ENCODE measurements around the gene ABHD11. TPM values are rescaled to one million over a fixed set of nuclear protein-coding genes. Genes with fewer than 3 reads are reported as not detected.

ABHD11 gene
- total and polyA plus RNA-seq, 4 donors: 22.2 to 52.9 (median 40.3) TPM

DNA sequence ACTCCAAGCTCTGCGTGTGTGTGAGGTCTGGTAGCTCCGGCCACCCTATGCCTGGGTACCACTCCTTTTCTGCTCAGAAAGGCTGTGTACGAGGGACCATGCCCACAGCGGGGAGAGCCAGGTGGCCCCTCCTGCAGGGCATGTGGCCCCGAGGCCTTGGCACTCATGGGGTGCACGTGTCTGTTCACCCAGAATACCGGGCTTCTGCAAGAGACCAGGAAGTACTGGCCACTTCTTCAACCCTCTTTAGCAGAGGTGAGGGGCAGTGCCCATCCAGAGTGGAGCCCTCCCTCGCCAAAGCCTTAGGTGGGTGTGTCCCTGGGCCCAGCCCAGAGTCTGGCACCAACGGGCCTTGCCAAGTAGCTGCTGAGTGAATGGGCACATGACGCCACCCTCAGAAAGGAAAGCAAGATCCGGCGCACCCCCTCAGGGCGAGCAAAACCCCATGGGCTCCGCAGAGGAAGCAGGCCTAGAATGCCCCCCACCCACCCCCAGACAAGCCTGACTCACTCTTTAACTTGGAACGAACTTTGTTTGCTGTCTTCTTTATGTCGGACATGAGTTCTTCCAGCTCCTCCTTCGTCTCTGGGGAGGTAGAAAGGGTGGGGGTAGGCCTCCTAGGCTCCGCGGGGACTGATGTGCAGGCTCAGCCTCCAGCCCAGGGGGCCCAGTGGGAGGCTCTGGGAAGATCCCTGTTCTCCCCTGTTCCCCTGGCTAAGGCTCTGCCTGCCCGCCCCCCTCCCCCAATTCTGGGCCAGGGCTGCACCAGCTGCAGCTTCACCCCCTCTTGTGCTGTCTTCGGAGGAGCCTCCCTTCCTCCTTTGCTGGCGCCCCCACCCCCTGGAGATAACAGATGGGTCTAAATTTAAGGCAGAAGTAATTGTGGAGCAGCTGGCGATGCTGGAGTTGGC lies 33.7 kb downstream of the ABHD11 start:
- Histone ChIP-seq H3K36me3 (ENCODE audit: control insufficient read depth in 4 of 4, insufficient read depth in 4 of 4, low read length in 4 of 4) (peaks cover 0 to 9% (median under 1%) of the 10 kb centered on the region in 4 donors), H3K4me3 (no peak overlapping the region), H3K9me3 (ENCODE audit: control insufficient read depth in 4 of 4, insufficient read depth in 3 of 4, low read length in 3 of 4) (no peaks in the 10 kb centered on the region), H3K27ac (ENCODE audit: low read depth in 1 of 2, low read length in 1 of 2) (no peak overlapping the region), H3K4me1 (ENCODE audit: control insufficient read depth in 5 of 5, insufficient read depth in 5 of 5, low read length in 5 of 5) (peaks cover 0 to 11% (median 0%) of the 10 kb centered on the region in 5 donors), H3K27me3 (ENCODE audit: control insufficient read depth in 3 of 3, insufficient read depth in 3 of 3, low read length in 2 of 3) (no peaks in the 10 kb centered on the region), H3K9ac (ENCODE audit: insufficient read depth in 1 of 2, low read length in 2 of 2) (no peak overlapping the region)
- ATAC-seq (ENCODE audit: insufficient read depth, low FRiP score) (peak; percentile 35), DNase-seq (no peak)
- 71 to 78% methylated on average over 21 to 23 of the region's 23 CpGs for WGBS, 2 donors
- TF ChIP-seq, protein P1, sequence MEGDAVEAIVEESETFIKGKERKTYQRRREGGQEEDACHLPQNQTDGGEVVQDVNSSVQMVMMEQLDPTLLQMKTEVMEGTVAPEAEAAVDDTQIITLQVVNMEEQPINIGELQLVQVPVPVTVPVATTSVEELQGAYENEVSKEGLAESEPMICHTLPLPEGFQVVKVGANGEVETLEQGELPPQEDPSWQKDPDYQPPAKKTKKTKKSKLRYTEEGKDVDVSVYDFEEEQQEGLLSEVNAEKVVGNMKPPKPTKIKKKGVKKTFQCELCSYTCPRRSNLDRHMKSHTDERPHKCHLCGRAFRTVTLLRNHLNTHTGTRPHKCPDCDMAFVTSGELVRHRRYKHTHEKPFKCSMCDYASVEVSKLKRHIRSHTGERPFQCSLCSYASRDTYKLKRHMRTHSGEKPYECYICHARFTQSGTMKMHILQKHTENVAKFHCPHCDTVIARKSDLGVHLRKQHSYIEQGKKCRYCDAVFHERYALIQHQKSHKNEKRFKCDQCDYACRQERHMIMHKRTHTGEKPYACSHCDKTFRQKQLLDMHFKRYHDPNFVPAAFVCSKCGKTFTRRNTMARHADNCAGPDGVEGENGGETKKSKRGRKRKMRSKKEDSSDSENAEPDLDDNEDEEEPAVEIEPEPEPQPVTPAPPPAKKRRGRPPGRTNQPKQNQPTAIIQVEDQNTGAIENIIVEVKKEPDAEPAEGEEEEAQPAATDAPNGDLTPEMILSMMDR (IDR thresholded peaks at IDR 0.05; ENCODE audit: control extremely low read depth, extremely low read depth): no peak

DNA sequence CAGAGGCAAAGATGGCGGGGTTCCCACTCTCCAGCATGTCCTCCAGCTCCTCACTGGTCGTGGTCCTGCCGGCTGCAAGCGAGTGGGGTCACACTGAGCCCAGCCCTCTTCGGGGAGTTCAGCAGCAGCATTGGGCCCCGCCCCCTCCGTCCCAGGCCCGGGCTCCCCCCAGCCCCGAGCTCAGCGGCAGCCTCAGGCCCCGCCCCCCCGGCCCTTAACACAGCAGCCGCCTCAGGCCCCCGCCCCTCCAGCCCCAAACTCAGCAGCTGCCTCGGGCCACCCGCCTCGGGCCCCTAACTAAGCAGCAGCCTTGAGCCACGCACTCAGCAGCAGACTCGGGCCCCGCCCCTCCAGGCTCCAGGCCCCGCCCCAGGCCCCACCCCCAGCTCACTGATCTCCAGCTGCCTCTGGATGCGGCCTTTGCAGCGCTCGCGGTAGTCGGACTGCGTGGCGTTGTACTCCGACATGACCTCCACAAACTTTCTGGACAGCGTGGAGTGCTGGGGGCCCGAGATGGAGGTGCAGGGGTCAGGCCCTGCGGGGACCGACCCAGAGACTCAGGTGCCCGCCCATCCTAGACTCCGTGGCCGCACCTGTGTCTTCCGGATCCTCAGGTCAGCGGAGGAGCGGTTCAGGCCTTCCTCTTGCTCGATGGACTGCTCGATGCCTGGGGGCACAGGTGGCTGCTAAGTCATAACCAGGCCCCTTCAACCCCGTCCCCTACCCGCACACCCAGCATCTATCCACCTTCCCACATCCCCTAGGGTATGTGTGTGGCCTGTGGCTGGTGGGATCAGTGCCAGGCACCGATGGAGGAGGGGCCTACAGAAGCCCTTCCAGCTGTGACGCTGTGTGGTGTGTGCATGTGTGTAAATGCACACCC lies 34.6 kb downstream of the ABHD11 start:
- Histone ChIP-seq H3K27ac (ENCODE audit: low read depth in 1 of 2, low read length in 1 of 2) (no peak overlapping the region), H3K4me3 (no peak overlapping the region)
- ATAC-seq (ENCODE audit: insufficient read depth, low FRiP score): no peak

DNA sequence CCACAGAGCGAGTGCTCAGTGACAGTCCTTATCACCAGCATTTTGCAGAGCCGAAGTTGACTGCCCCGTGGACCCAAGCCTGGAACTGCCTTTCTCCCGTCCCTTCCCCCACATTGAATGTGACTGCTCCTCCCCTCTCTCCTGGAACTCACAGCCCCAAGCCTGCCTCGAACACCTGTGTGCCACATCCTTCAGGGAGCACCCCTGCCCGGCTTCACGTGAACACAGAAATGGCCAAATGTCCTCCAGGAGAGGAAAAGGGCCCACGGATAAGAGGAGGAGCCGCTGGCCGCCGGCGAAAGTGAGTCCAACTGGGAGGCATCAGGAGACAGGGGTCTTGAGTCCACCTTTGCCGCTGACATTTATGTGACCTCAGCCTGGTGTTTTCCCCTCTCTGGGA lies 35.4 kb downstream of the ABHD11 start:
- TF ChIP-seq, protein P1 (IDR thresholded peaks at IDR 0.05; ENCODE audit: control extremely low read depth, extremely low read depth): no peak
- 60 to 76% methylated on average over 13 of the region's 13 CpGs for WGBS, 2 donors
- Histone ChIP-seq H3K4me3 (no peak overlapping the region), H3K36me3 (ENCODE audit: control insufficient read depth in 4 of 4, insufficient read depth in 4 of 4, low read length in 4 of 4) (peaks cover 0 to 20% (median 3%) of the 10 kb centered on the region in 4 donors), H3K4me1 (ENCODE audit: control insufficient read depth in 5 of 5, insufficient read depth in 5 of 5, low read length in 5 of 5) (peaks cover 0 to 11% (median 0%) of the 10 kb centered on the region in 5 donors), H3K27ac (ENCODE audit: low read depth in 1 of 2, low read length in 1 of 2) (no peak overlapping the region), H3K9me3 (ENCODE audit: control insufficient read depth in 4 of 4, insufficient read depth in 3 of 4, low read length in 3 of 4) (no peaks in the 10 kb centered on the region), H3K9ac (ENCODE audit: insufficient read depth in 1 of 2, low read length in 2 of 2) (peak overlapping the region in 1 of 2 donors; percentile 1), H3K27me3 (ENCODE audit: control insufficient read depth in 3 of 3, insufficient read depth in 3 of 3, low read length in 2 of 3) (no peaks in the 10 kb centered on the region)
- ATAC-seq (ENCODE audit: insufficient read depth, low FRiP score): no peak
- no peak for DNase-seq

More for the DNA sequence above, 34.6 kb downstream of the ABHD11 start:
- peak; percentile 81 to 90 (median 83) for DNase-seq
- no peaks in the 10 kb centered on the region for H3K9me3 ChIP-seq (ENCODE audit: control insufficient read depth in 4 of 4, insufficient read depth in 3 of 4, low read length in 3 of 4)
- 29 to 37% methylated on average over 37 to 45 of the region's 45 CpGs for WGBS, 2 donors
- no peaks in the 10 kb centered on the region for H3K27me3 ChIP-seq (ENCODE audit: control insufficient read depth in 3 of 3, insufficient read depth in 3 of 3, low read length in 2 of 3)
- TF ChIP-seq, protein P1 (IDR thresholded peaks at IDR 0.05; ENCODE audit: control extremely low read depth, extremely low read depth): no peak
- peaks cover 0 to 18% (median under 1%) of the 10 kb centered on the region in 4 donors for H3K36me3 ChIP-seq (ENCODE audit: control insufficient read depth in 4 of 4, insufficient read depth in 4 of 4, low read length in 4 of 4)
- H3K4me1 ChIP-seq (ENCODE audit: control insufficient read depth in 5 of 5, insufficient read depth in 5 of 5, low read length in 5 of 5): peaks cover 0 to 11% (median 0%) of the 10 kb centered on the region in 5 donors
- H3K9ac ChIP-seq (ENCODE audit: insufficient read depth in 1 of 2, low read length in 2 of 2): peak overlapping the region in 1 of 2 donors; percentile 1

All from lung (tissue), 12 donors.